Thyroid gland (tissue), 4 donors: ENCODE measurements around the gene GARS1. TPM values are rescaled to one million over a fixed set of nuclear protein-coding genes. Genes with fewer than 3 reads are reported as not detected.

ENCODE experiments used
- DNase-seq, 2 donors: peaks; one replicate each; pipeline ENCODE4 v3.0.0-alpha.2; 2019
- H3K27ac ChIP-seq, 3 donors: fragments of 200-600 bp; sonication (generic); 1 replicate in 2 of 3; 2 replicates in 1 of 3; pipeline ENCODE4 v1.5.1; 2016 to 2019; ENCODE audit warnings: mild to moderate bottlenecking in 1 of 3, moderate library complexity in 1 of 3
- H3K27me3 ChIP-seq: fragments of 200-600 bp; sonication (generic); one replicate; pipeline ENCODE4 v1.5.1; 2019
- H3K36me3 ChIP-seq, 2 donors: fragments of 200-600 bp; sonication (generic); one replicate each; pipeline ENCODE4 v1.5.1; 2016 to 2019
- H3K4me1 ChIP-seq, 2 donors: fragments of 200-600 bp; sonication (generic); one replicate each; pipeline ENCODE4 v1.5.1; 2017 to 2019
- H3K4me3 ChIP-seq, 3 donors: fragments of 200-600 bp; sonication (generic); replicated peaks in 1 of 3; 1 replicate in 2 of 3; 2 replicates in 1 of 3; pipeline ENCODE4 v1.5.1; 2016; ENCODE audit warnings: mild to moderate bottlenecking in 1 of 3
- H3K9me3 ChIP-seq: fragments of 200-600 bp; sonication (generic); one replicate; pipeline ENCODE4 v1.5.1; 2017
- POLR2A ChIP-seq, 2 donors: fragments of 450-650 bp; IDR thresholded peaks; one replicate each; pipeline ENCODE4 v1.6.1; 2017; ENCODE audit warnings: antibody characterized with exemption in 2 of 2, mild to moderate bottlenecking in 2 of 2, moderate library complexity in 1 of 2
- WGBS, 2 donors: methylation state at CpG; one replicate each; pipeline ENCODE4 v1.1.5; 2017; 5-methylcytosine and 5-hydroxymethylcytosine counted together
- intact Hi-C: fragments of 100-400 bp; cut with DNase I; formaldehyde crosslinking; loops from one replicate; pipeline ENCODE4 v1.15.1; 2023
- total RNA-seq, 4 donors: library from RNA; depleted of rRNA; stranded (reverse); fragments of >200 nt; gene quantifications; one replicate each; pipeline ENCODE4 v1.2.3, GENCODE V29; 2016
- TF ChIP-seq, protein P1 (sequence below), 6 experiments: fragments of 200-600 bp in 3 of 6; fragments of 450-650 bp in 3 of 6; sonication (generic) in 3 of 6; IDR thresholded peaks; one replicate each; pipeline ENCODE4 v1.5.1; 2016 to 2019; ENCODE audit warnings: antibody characterized with exemption in 6 of 6, mild to moderate bottlenecking in 2 of 6, inconsistent platforms in 1 of 6, moderate library complexity in 1 of 6

GARS1 gene
- total RNA-seq, 4 donors from 2014 or later = 59.7 to 79.2 (median 72.9) TPM

DNA sequence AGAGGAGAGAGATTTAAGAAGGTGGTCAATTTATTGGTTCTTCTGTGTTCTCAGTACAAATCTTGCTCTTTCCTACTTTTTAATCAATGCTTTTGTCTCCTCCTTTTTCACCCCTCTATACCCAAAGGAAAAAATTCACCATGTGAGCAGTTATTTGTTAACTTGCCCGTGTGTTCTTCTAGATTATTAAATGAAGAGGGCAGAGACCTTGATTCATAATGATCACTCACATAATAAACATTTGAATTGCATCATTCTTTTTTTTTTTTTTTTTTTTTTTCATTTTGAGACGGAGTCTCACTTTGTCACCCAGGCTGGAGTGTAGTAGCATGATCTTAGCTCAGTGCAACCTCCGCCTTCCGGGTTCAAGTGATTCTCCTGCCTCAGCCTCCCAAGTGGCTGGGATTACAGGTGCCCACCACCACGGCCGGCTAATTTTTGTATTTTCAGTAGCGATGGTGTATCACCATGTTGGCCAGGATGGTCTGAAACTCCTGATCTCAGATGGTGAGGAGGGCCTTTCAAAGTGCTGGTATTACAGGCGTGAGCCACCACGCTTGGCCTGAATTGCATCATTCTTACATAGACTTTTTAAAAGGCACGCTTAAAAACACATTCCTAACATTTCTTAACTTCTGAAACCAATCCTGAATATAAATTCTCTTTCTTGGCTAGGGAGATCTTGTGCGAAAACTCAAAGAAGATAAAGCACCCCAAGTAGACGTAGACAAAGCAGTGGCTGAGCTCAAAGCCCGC lies 3.6 kb downstream of the GARS1 start:
- Histone ChIP-seq H3K4me1 (peaks cover 9 to 15% of the 10 kb centered on the region in 2 donors), H3K27me3 (no peaks in the 10 kb centered on the region), H3K27ac (no peak overlapping the region), H3K9me3 (no peaks in the 10 kb centered on the region), H3K4me3 (no peak overlapping the region), H3K36me3 (peaks cover 26 to 30% of the 10 kb centered on the region in 2 donors)
- DNase-seq = no peak
- intact Hi-C loops = no loop called here
- 92 to 95% methylated on average over 13 of the region's 13 CpGs for WGBS, 2 donors
- no peak for TF ChIP-seq POLR2A (IDR thresholded peaks at IDR 0.05)
- TF ChIP-seq, protein P1, sequence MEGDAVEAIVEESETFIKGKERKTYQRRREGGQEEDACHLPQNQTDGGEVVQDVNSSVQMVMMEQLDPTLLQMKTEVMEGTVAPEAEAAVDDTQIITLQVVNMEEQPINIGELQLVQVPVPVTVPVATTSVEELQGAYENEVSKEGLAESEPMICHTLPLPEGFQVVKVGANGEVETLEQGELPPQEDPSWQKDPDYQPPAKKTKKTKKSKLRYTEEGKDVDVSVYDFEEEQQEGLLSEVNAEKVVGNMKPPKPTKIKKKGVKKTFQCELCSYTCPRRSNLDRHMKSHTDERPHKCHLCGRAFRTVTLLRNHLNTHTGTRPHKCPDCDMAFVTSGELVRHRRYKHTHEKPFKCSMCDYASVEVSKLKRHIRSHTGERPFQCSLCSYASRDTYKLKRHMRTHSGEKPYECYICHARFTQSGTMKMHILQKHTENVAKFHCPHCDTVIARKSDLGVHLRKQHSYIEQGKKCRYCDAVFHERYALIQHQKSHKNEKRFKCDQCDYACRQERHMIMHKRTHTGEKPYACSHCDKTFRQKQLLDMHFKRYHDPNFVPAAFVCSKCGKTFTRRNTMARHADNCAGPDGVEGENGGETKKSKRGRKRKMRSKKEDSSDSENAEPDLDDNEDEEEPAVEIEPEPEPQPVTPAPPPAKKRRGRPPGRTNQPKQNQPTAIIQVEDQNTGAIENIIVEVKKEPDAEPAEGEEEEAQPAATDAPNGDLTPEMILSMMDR (IDR thresholded peaks at IDR 0.05) = no peak

DNA sequence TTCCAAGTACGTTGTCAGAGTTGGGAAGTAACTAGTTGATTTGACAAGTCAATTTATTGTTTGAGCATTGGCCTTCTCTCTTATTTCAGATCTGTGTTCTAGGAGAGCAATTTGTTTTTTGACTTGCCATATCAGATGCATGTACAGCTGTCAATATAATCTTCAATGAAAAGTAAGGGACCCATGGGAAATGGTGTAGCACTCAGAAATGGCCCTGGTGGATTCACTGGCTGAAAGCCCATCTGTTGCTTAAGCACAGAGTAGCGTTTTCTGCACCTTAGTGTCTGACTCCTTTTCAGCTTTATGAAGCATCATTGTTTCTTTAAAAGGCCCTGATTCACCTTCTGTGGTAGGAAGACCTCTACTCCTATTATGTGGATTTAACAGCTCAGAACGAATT lies 10.2 kb downstream of the GARS1 start:
- 89 to 94% methylated on average over 3 of the region's 3 CpGs for WGBS, 2 donors
- H3K36me3 ChIP-seq = peaks cover 48 to 67% of the 10 kb centered on the region in 2 donors
- intact Hi-C loops = no loop called here

DNA sequence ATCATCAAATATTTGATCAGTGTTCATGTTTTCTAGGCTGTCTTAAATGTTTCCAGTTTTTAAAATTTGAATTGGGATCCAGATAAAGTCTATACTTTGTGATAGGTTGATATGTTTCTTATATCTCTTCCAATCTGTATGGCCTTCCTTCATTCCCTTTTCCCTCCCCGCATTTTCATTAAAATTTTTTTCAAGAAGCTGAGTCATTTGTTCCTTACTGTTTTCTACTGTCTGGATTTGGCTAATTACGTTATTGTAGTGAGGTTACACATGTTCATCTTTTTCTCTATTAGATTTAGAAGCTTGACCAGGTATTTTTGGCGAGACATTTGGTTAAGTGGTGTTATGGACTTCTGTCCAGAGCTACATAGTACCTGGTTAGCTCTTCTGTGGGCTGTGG lies 11.2 kb downstream of the GARS1 start:
- H3K9me3 ChIP-seq = no peaks in the 10 kb centered on the region
- H3K27me3 ChIP-seq = no peaks in the 10 kb centered on the region
- TF ChIP-seq POLR2A (IDR thresholded peaks at IDR 0.05) = no peak
- TF ChIP-seq, protein P1 (IDR thresholded peaks at IDR 0.05) = no peak
- intact Hi-C loops = no loop called here
- H3K36me3 ChIP-seq = peaks cover 38 to 62% of the 10 kb centered on the region in 2 donors
- H3K4me3 ChIP-seq = no peak overlapping the region
- no peak for DNase-seq
- WGBS, 2 donors = 95 to 96% methylated on average over 3 of the region's 3 CpGs
- H3K4me1 ChIP-seq = no peaks in the 10 kb centered on the region
- H3K27ac ChIP-seq = no peak overlapping the region

More for the DNA sequence above, 10.2 kb downstream of the GARS1 start:
- TF ChIP-seq POLR2A (IDR thresholded peaks at IDR 0.05) = no peak
- TF ChIP-seq, protein P1 (IDR thresholded peaks at IDR 0.05) = no peak
- no peak overlapping the region for H3K4me3 ChIP-seq
- H3K9me3 ChIP-seq = no peaks in the 10 kb centered on the region
- DNase-seq = no peak
- H3K27ac ChIP-seq = no peak overlapping the region
- no peaks in the 10 kb centered on the region for H3K4me1 ChIP-seq
- H3K27me3 ChIP-seq = no peaks in the 10 kb centered on the region

DNA sequence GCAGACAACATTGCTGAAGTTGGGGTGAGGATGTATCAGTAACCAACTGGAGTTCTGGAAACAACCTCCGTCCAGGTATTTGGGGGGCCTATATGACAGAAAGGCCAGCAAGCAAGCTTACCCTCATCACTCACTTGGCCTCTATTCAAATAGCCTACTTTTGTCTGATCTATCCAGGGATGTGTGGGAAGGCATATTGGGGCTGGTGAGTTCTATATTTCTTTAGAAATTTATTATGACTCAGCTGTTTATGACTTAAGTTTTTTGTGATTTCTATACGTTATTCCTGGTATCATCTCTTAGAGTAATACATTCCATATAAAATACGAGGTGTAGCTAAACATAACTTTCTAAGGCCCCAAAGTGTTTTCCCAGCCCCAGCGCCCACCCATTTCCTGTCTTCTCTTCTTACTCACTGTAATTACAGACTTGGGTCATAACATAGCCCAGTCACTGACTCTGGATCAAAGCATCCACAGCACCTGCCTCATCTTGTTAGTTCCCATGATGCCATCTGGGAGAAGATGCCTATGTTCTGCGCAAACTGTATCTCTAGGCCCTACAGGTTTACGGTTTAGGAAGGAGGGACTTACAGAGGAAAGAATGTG lies 18.1 kb downstream of the GARS1 start:
- DNase-seq = no peak
- no peaks in the 10 kb centered on the region for H3K4me1 ChIP-seq
- H3K27ac ChIP-seq = no peak overlapping the region
- H3K4me3 ChIP-seq = no peak overlapping the region
- WGBS, 2 donors = 84 to 95% methylated on average over 6 of the region's 6 CpGs
- H3K36me3 ChIP-seq = peaks cover 32 to 45% of the 10 kb centered on the region in 2 donors
- TF ChIP-seq POLR2A (IDR thresholded peaks at IDR 0.05) = no peak
- TF ChIP-seq, protein P1 (IDR thresholded peaks at IDR 0.05) = no peak
- no peaks in the 10 kb centered on the region for H3K9me3 ChIP-seq
- intact Hi-C loops = no loop called here
- no peaks in the 10 kb centered on the region for H3K27me3 ChIP-seq
